ENCODE data around the gene NRXN3. TPM values are rescaled to one million over a fixed set of nuclear protein-coding genes. Genes with fewer than 3 reads are reported as not detected.

Gene NRXN3
- total and polyA plus RNA-seq, 2 donors (not counting 1 experiment from before 2014, with no cell fraction given): not detected

- no peaks in the 10 kb centered on the region for H4K20me1 ChIP-seq (ENCODE audit: control insufficient read depth, insufficient read depth, low read length, poor library complexity, severe bottlenecking)
- CTCF ChIA-PET: no interaction called here
- intact Hi-C loops (cut with micrococcal nuclease): no loop called here
- ATAC-seq (ENCODE audit: low read depth) (no peak), DNase-seq (no peak)
- no peak overlapping the region for H3K9ac ChIP-seq (ENCODE audit: low read length)
- H3K9me3 ChIP-seq (ENCODE audit: control extremely low read depth in 1 of 3, control insufficient read depth in 2 of 3, insufficient read depth in 1 of 3, low read length in 2 of 3): no peaks in the 10 kb centered on the region
- H3K4me1 ChIP-seq (ENCODE audit: control insufficient read depth in 2 of 2, insufficient read depth in 2 of 2, low read length in 2 of 2): no peaks in the 10 kb centered on the region
- Mint-ChIP-seq H3K9me3 (ENCODE audit: insufficient read depth) (peaks cover 3% of the 10 kb centered on the region), H3K4me3 (no peak overlapping the region), H3K27ac (no peak overlapping the region), H3K4me1 (no peaks in the 10 kb centered on the region), H3K27me3 (no peaks in the 10 kb centered on the region)
- H3K4me2 ChIP-seq (replicated peaks; ENCODE audit: low read depth, low read length, poor library complexity, severe bottlenecking): no peak overlapping the region
- no peak overlapping the region for H3K27ac ChIP-seq (ENCODE audit: low read length in 2 of 2)
- H3K4me3 ChIP-seq (ENCODE audit: control extremely low read depth in 1 of 5, extremely low read depth in 1 of 5, insufficient read depth in 1 of 5, low read depth in 2 of 5, low read length in 4 of 5): no peak overlapping the region
- no CpG with 5 or more reads among the region's 1 CpG for WGBS (ENCODE audit: insufficient coverage)
- H3K79me2 ChIP-seq (ENCODE audit: control insufficient read depth, insufficient read depth, low read length): no peaks in the 10 kb centered on the region
- POLR2A ChIA-PET: no interaction called here
- no peaks in the 10 kb centered on the region for H3K36me3 ChIP-seq (replicated peaks in 1 of 2; ENCODE audit: control extremely low read depth in 1 of 2, control insufficient read depth in 1 of 2, extremely low read depth in 1 of 2, insufficient read depth in 2 of 2, low read length in 1 of 2)
- TF ChIP-seq, protein P1, sequence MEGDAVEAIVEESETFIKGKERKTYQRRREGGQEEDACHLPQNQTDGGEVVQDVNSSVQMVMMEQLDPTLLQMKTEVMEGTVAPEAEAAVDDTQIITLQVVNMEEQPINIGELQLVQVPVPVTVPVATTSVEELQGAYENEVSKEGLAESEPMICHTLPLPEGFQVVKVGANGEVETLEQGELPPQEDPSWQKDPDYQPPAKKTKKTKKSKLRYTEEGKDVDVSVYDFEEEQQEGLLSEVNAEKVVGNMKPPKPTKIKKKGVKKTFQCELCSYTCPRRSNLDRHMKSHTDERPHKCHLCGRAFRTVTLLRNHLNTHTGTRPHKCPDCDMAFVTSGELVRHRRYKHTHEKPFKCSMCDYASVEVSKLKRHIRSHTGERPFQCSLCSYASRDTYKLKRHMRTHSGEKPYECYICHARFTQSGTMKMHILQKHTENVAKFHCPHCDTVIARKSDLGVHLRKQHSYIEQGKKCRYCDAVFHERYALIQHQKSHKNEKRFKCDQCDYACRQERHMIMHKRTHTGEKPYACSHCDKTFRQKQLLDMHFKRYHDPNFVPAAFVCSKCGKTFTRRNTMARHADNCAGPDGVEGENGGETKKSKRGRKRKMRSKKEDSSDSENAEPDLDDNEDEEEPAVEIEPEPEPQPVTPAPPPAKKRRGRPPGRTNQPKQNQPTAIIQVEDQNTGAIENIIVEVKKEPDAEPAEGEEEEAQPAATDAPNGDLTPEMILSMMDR (IDR thresholded peaks at IDR 0.05): no peak
- TF ChIP-seq EZH2 (IDR thresholded peaks at IDR 0.05; ENCODE audit: borderline replicate concordance, insufficient read depth, low read depth, low read length, poor library complexity, severe bottlenecking): no peak
- H3K27me3 ChIP-seq (replicated peaks in 1 of 4; ENCODE audit: control extremely low read depth in 1 of 4, control insufficient read depth in 3 of 4, insufficient read depth in 4 of 4, low read length in 3 of 4): no peaks in the 10 kb centered on the region
- H2AFZ ChIP-seq (ENCODE audit: insufficient read depth, low read depth, low read length, poor library complexity, severe bottlenecking): no peak overlapping the region
These were observed 1516.0 kb downstream of the NRXN3 start for GRCh38 chr14:79686196-79686595.

DNA sequence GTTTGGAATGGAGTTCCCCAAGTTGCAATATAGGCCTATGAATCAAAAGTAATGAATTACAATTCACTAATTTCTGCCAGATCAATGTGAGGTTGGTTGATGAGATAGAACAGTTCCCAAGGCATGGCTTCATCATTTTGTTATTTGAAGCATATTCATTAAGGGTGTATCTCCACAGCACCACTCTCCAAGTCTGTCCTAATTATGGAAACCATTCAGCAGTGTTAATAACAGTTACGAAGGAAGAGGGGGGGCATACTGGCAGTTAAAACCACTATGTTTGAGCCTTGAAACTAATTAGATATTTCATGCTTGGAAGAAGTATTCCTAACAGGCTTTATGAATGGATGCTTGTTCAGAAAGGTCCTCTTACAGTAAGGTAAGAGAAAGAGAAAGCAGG lies 1520.8 kb downstream of the NRXN3 start:
- ChIA-PET CTCF (no interaction called here), POLR2A (no interaction called here)

More for the DNA sequence above, 1520.8 kb downstream of the NRXN3 start:
- Histone ChIP-seq H3K36me3 (replicated peaks in 1 of 2; ENCODE audit: control extremely low read depth in 1 of 2, control insufficient read depth in 1 of 2, extremely low read depth in 1 of 2, insufficient read depth in 2 of 2, low read length in 1 of 2) (no peaks in the 10 kb centered on the region), H3K4me3 (ENCODE audit: control extremely low read depth in 1 of 5, extremely low read depth in 1 of 5, insufficient read depth in 1 of 5, low read depth in 2 of 5, low read length in 4 of 5) (no peak overlapping the region), H3K79me2 (ENCODE audit: control insufficient read depth, insufficient read depth, low read length) (no peaks in the 10 kb centered on the region), H3K9me3 (ENCODE audit: control extremely low read depth in 1 of 3, control insufficient read depth in 2 of 3, insufficient read depth in 1 of 3, low read length in 2 of 3) (no peaks in the 10 kb centered on the region), H2AFZ (ENCODE audit: insufficient read depth, low read depth, low read length, poor library complexity, severe bottlenecking) (no peak overlapping the region), H3K27ac (ENCODE audit: low read length in 2 of 2) (no peak overlapping the region), H3K9ac (ENCODE audit: low read length) (no peak overlapping the region), H3K27me3 (replicated peaks in 1 of 4; ENCODE audit: control extremely low read depth in 1 of 4, control insufficient read depth in 3 of 4, insufficient read depth in 4 of 4, low read length in 3 of 4) (no peaks in the 10 kb centered on the region), H4K20me1 (ENCODE audit: control insufficient read depth, insufficient read depth, low read length, poor library complexity, severe bottlenecking) (no peaks in the 10 kb centered on the region), H3K4me1 (ENCODE audit: control insufficient read depth in 2 of 2, insufficient read depth in 2 of 2, low read length in 2 of 2) (no peaks in the 10 kb centered on the region), H3K4me2 (replicated peaks; ENCODE audit: low read depth, low read length, poor library complexity, severe bottlenecking) (no peak overlapping the region)
- Mint-ChIP-seq H3K9me3 (ENCODE audit: insufficient read depth) (peaks cover 3% of the 10 kb centered on the region), H3K27ac (no peak overlapping the region), H3K27me3 (no peaks in the 10 kb centered on the region), H3K4me3 (no peak overlapping the region), H3K4me1 (no peaks in the 10 kb centered on the region)
- intact Hi-C loops (cut with micrococcal nuclease): no loop called here
- ATAC-seq (ENCODE audit: low read depth) (no peak), DNase-seq (no peak)
- WGBS (ENCODE audit: insufficient coverage): 80% methylated on average over 1 of the region's 1 CpG
- TF ChIP-seq, protein P1 (IDR thresholded peaks at IDR 0.05): no peak
- no peak for TF ChIP-seq EZH2 (IDR thresholded peaks at IDR 0.05; ENCODE audit: borderline replicate concordance, insufficient read depth, low read depth, low read length, poor library complexity, severe bottlenecking)
